GM10266 (cell line): ENCODE data around the gene EID1.

Experiments
- DNase-seq: peaks from one replicate; pipeline ENCODE4 v3.0.0; 2012; ENCODE audit errors: extremely low spot score
- CTCF ChIP-seq: IDR thresholded peaks from 2 replicates; pipeline ENCODE4 v1.5.1; 2012; ENCODE audit warnings: mild to moderate bottlenecking, low read depth; ENCODE audit not compliant: control insufficient read depth, insufficient read depth; ENCODE audit errors: missing control alignments

Gene EID1

GRCh38 chr15:48883699-48884098 lies 5.8 kb downstream of the EID1 start:
- DNase-seq = no peak
- no peak for TF ChIP-seq CTCF

- no peak for TF ChIP-seq CTCF
- no peak for DNase-seq
These were observed 9.2 kb downstream of the EID1 start for GRCh38 chr15:48887144-48887543.

GRCh38 chr15:48888191-48888590 lies 10.3 kb downstream of the EID1 start:
- DNase-seq = no peak
- no peak for TF ChIP-seq CTCF

GRCh38 chr15:48888836-48889235 lies 10.9 kb downstream of the EID1 start:
- DNase-seq = no peak
- TF ChIP-seq CTCF = no peak

GRCh38 chr15:48889925-48890324 lies 12.0 kb downstream of the EID1 start:
- no peak for TF ChIP-seq CTCF
- DNase-seq = no peak

GRCh38 chr15:48890375-48890972 lies 12.5 kb downstream of the EID1 start:
- DNase-seq = no peak
- no peak for TF ChIP-seq CTCF

- TF ChIP-seq CTCF = no peak
- DNase-seq = no peak
These were observed 13.4 kb downstream of the EID1 start for GRCh38 chr15:48891232-48891765.
